B cell (primary cell): ENCODE measurements around the gene SLC35G1. TPM values are rescaled to one million over a fixed set of nuclear protein-coding genes. Genes with fewer than 3 reads are reported as not detected.

ENCODE experiments used
- ATAC-seq: fragments of 200-7000 bp; cut with Tn5 transposase; one replicate; pipeline ENCODE4 v1.10.0; 2021; ENCODE audit warnings: low read depth, mild to moderate bottlenecking, moderate number of reproducible peaks, moderate library complexity
- CTCF ChIA-PET: fragments of 350-600 bp; sonication (Branson Sonifier 250); formaldehyde crosslinking; loops from one replicate; lab custom pipeline; 2021; ENCODE audit warnings: antibody characterized with exemption, inconsistent platforms; lab: Charles Lee
- POLR2A ChIA-PET: fragments of 350-600 bp; sonication (Branson Sonifier 250); formaldehyde crosslinking; loops from one replicate; lab custom pipeline; 2021; ENCODE audit warnings: antibody characterized with exemption; lab: Charles Lee
- DNase-seq: peaks from one replicate; pipeline ENCODE4 v3.0.0; 2013
- H2AFZ ChIP-seq: 2 replicates; pipeline ENCODE4 v1.6.1; 2012; ENCODE audit warnings: mild to moderate bottlenecking, low read depth, low read length; ENCODE audit not compliant: insufficient read depth, poor library complexity, severe bottlenecking
- H3K27ac ChIP-seq, 2 donors: 1 replicate in 1 of 2; 2 replicates in 1 of 2; pipeline ENCODE4 v1.5.1; 2012 to 2013; ENCODE audit warnings: low read length in 2 of 2, mild to moderate bottlenecking in 2 of 2, moderate library complexity in 1 of 2
- H3K27me3 ChIP-seq, 4 experiments: fragments of 200-600 bp in 1 of 4; sonication (generic) in 1 of 4; replicated peaks in 1 of 4; 1 replicate in 2 of 4; 2 replicates in 2 of 4; pipeline versions ENCODE4 v1.6.1 to v1.7.0; 2013 to 2016; ENCODE audit warnings: low read length in 3 of 4, mild to moderate bottlenecking in 2 of 4, mixed read lengths in 1 of 4, moderate library complexity in 1 of 4; ENCODE audit not compliant: insufficient read depth in 4 of 4, control insufficient read depth in 3 of 4; ENCODE audit errors: control extremely low read depth in 1 of 4
- H3K36me3 ChIP-seq, 2 experiments: replicated peaks in 1 of 2; 1 replicate in 1 of 2; 2 replicates in 1 of 2; pipeline versions ENCODE4 v1.6.1 to v1.7.1; 2013; ENCODE audit warnings: low read length in 1 of 2; ENCODE audit not compliant: insufficient read depth in 2 of 2, control insufficient read depth in 1 of 2; ENCODE audit errors: control extremely low read depth in 1 of 2, extremely low read depth in 1 of 2
- H3K4me1 ChIP-seq, 2 donors: fragments of 200-600 bp in 1 of 2; sonication (generic) in 1 of 2; 1 replicate in 1 of 2; 2 replicates in 1 of 2; pipeline versions ENCODE4 v1.5.1 to v1.6.1; 2013 to 2017; ENCODE audit warnings: low read length in 2 of 2; ENCODE audit not compliant: control insufficient read depth in 2 of 2, insufficient read depth in 2 of 2
- H3K4me2 ChIP-seq: replicated peaks from 2 replicates; pipeline ENCODE3; 2012; ENCODE audit warnings: mild to moderate bottlenecking, low read depth, low read length; ENCODE audit not compliant: poor library complexity, severe bottlenecking
- H3K4me3 ChIP-seq, 5 experiments: fragments of 200-600 bp in 1 of 5; sonication (generic) in 1 of 5; 1 replicate in 3 of 5; 2 replicates in 2 of 5; pipeline versions ENCODE4 v1.5.1 to v1.7.0; 2011 to 2016; ENCODE audit warnings: low read length in 4 of 5, mild to moderate bottlenecking in 4 of 5, low read depth in 2 of 5, control low read depth in 1 of 5, moderate library complexity in 1 of 5; ENCODE audit not compliant: insufficient read depth in 1 of 5; ENCODE audit errors: control extremely low read depth in 1 of 5, extremely low read depth in 1 of 5
- H3K79me2 ChIP-seq: fragments of 200-600 bp; sonication (generic); one replicate; pipeline ENCODE4 v1.6.0; 2016; ENCODE audit warnings: low read length; ENCODE audit not compliant: control insufficient read depth, insufficient read depth
- H3K9ac ChIP-seq: fragments of 200-600 bp; sonication (generic); 2 replicates; pipeline ENCODE4 v1.6.1; 2017; ENCODE audit warnings: mild to moderate bottlenecking, low read length, moderate library complexity
- H3K9me3 ChIP-seq, 3 donors: one replicate each; pipeline versions ENCODE4 v1.6.1 to v1.7.1; 2013; ENCODE audit warnings: low read length in 2 of 3; ENCODE audit not compliant: control insufficient read depth in 2 of 3, insufficient read depth in 1 of 3; ENCODE audit errors: control extremely low read depth in 1 of 3
- H4K20me1 ChIP-seq: 2 replicates; pipeline ENCODE4 v1.6.0; 2012; ENCODE audit warnings: mild to moderate bottlenecking, low read length; ENCODE audit not compliant: insufficient read depth, control insufficient read depth, poor library complexity, severe bottlenecking
- H3K27ac Mint-ChIP-seq: one replicate; pipeline ENCODE4 v1.8.0; 2021; ENCODE audit warnings: mixed read lengths
- H3K27me3 Mint-ChIP-seq: one replicate; pipeline ENCODE4 v1.8.0; 2021; ENCODE audit warnings: mixed read lengths
- H3K4me1 Mint-ChIP-seq: one replicate; pipeline ENCODE4 v1.8.0; 2021; ENCODE audit warnings: mixed read lengths
- H3K4me3 Mint-ChIP-seq: one replicate; pipeline ENCODE4 v1.8.0; 2021; ENCODE audit warnings: mixed read lengths
- H3K9me3 Mint-ChIP-seq: one replicate; pipeline ENCODE4 v1.8.0; 2022; ENCODE audit warnings: mixed read lengths; ENCODE audit not compliant: insufficient read depth
- CTCF ChIP-seq: fragments of 200-600 bp; IDR thresholded peaks from one replicate; pipeline ENCODE4 v1.8.0; 2022; ENCODE audit warnings: antibody characterized with exemption, mild to moderate bottlenecking
- EZH2 ChIP-seq: IDR thresholded peaks from 2 replicates; pipeline ENCODE4 v1.6.1; 2012; ENCODE audit warnings: borderline replicate concordance, low read depth, mild to moderate bottlenecking, moderate library complexity, low read length; ENCODE audit not compliant: insufficient read depth, poor library complexity, severe bottlenecking
- WGBS: methylation state at CpG from one replicate; pipeline ENCODE4 v1.1.5; 2013; ENCODE audit warnings: missing lambda C conversion rate; ENCODE audit not compliant: insufficient coverage; 5-methylcytosine and 5-hydroxymethylcytosine counted together
- intact Hi-C: fragments of 100-400 bp; cut with micrococcal nuclease; formaldehyde crosslinking; loops from one replicate; pipeline ENCODE4 v1.10.0; 2022
- polyA plus RNA-seq: library from polyadenylated mRNA; depleted of rRNA; stranded (reverse); fragments of >200 nt; gene quantifications from 2 replicates; pipeline ENCODE4 v1.2.3, GENCODE V29; 2012
- total RNA-seq, 2 donors: library from RNA; stranded (reverse); fragments of 120-200 nt in 1 of 2; gene quantifications; 1 replicate in 1 of 2; 2 replicates in 1 of 2; pipeline versions ENCODE4 v1.2.3 to v1.2.4, GENCODE V29; 2013 to 2022

The SLC35G1 gene
- total and polyA plus RNA-seq, 2 donors (not counting 1 experiment from before 2014, with no cell fraction given), result 1.7 to 2.6 TPM

GRCh38 chr10:93903051-93903450, 9.3 kb downstream of the SLC35G1 start:
- Histone ChIP-seq H3K4me2 (no peak overlapping the region), H3K9me3 (no peaks in the 10 kb centered on the region), H3K27me3 (no peaks in the 10 kb centered on the region), H3K9ac (no peak overlapping the region), H3K27ac (no peak overlapping the region), H3K4me1 (no peaks in the 10 kb centered on the region), H2AFZ (no peak overlapping the region), H3K4me3 (no peak overlapping the region), H3K79me2 (no peaks in the 10 kb centered on the region), H4K20me1 (no peaks in the 10 kb centered on the region), H3K36me3 (no peaks in the 10 kb centered on the region)
- CTCF ChIA-PET, result interaction anchor here (1.1 kb wide), 1 partner anchor 9 kb away, joined by 3 read pairs; the partner anchor contains the start of gene SLC35G1
- POLR2A ChIA-PET, result no interaction called here
- no CpG with 5 or more reads among the region's 2 CpGs for WGBS
- Mint-ChIP-seq H3K4me1 (no peaks in the 10 kb centered on the region), H3K27ac (no peak overlapping the region), H3K27me3 (no peaks in the 10 kb centered on the region), H3K9me3 (no peaks in the 10 kb centered on the region), H3K4me3 (no peak overlapping the region)
- ATAC-seq, result no peak
- DNase-seq, result no peak
- TF ChIP-seq CTCF (no peak), EZH2 (no peak)
- intact Hi-C loops, result no loop called here

- ChIA-PET POLR2A (no interaction called here), CTCF (no interaction called here)
- H3K27me3 ChIP-seq, result no peaks in the 10 kb centered on the region
- H3K27ac Mint-ChIP-seq, result no peak overlapping the region
- no peak overlapping the region for H3K27ac ChIP-seq
- H3K4me2 ChIP-seq, result no peak overlapping the region
- no peak overlapping the region for H3K9ac ChIP-seq
- intact Hi-C loops, result no loop called here
- H3K9me3 ChIP-seq, result no peaks in the 10 kb centered on the region
- no peak for TF ChIP-seq CTCF
- no peak for TF ChIP-seq EZH2
- H3K79me2 ChIP-seq, result no peaks in the 10 kb centered on the region
- no peak overlapping the region for H2AFZ ChIP-seq
- no peaks in the 10 kb centered on the region for H3K4me1 ChIP-seq
- DNase-seq (no peak), ATAC-seq (no peak)
- no peaks in the 10 kb centered on the region for H4K20me1 ChIP-seq
- H3K4me3 Mint-ChIP-seq, result no peak overlapping the region
- no peaks in the 10 kb centered on the region for H3K27me3 Mint-ChIP-seq
- no peaks in the 10 kb centered on the region for H3K9me3 Mint-ChIP-seq
- no peaks in the 10 kb centered on the region for H3K36me3 ChIP-seq
- H3K4me3 ChIP-seq, result no peak overlapping the region
- 98% methylated on average over 3 of the region's 5 CpGs for WGBS
- no peaks in the 10 kb centered on the region for H3K4me1 Mint-ChIP-seq
Measured at GRCh38 chr10:93904901-93905300, 11.1 kb downstream of the SLC35G1 start.
